NCI-H146 treated with DMSO at 0.1 percent for 48 hours (cell line): ENCODE data around the gene CDON.
"Not testable (repeated sequence)": the region's sequence is repeated elsewhere in the genome, so short reads cannot be mapped to it uniquely, and the experiment has no call there.

Experiments used
- DNase-seq: peaks from one replicate; lab custom pipeline; 2025; ENCODE audit not compliant: unreplicated experiment; lab: John Stamatoyannopoulos, UW

Gene CDON

GRCh38 chr11:125930076-125930450, 132.6 kb downstream of the CDON start:
- no peak for DNase-seq

- DNase-seq: no peak
These were observed 133.1 kb downstream of the CDON start for GRCh38 chr11:125929445-125930075.

- DNase-seq: no peak
These were observed 136.0 kb downstream of the CDON start for GRCh38 chr11:125926682-125927081.

GRCh38 chr11:125925804-125926203, 136.9 kb downstream of the CDON start:
- no peak for DNase-seq

GRCh38 chr11:125925247-125925740, 137.4 kb downstream of the CDON start:
- no peak for DNase-seq

- DNase-seq: no peak
These were observed 138.2 kb downstream of the CDON start for GRCh38 chr11:125924384-125925007.

- DNase-seq: no peak
These were observed 139.0 kb downstream of the CDON start for GRCh38 chr11:125923633-125924032.

- peak; percentile 27 for DNase-seq
These were observed 139.6 kb downstream of the CDON start for GRCh38 chr11:125923012-125923579.

GRCh38 chr11:125922156-125922555, 140.5 kb downstream of the CDON start:
- no peak for DNase-seq

GRCh38 chr11:125921042-125921441, 141.6 kb downstream of the CDON start:
- no peak for DNase-seq

- no peak for DNase-seq
These were observed 144.4 kb downstream of the CDON start for GRCh38 chr11:125918140-125918840.

- no peak for DNase-seq
These were observed 145.9 kb downstream of the CDON start for GRCh38 chr11:125916683-125917347.

GRCh38 chr11:125914601-125915000, 148.1 kb downstream of the CDON start:
- not testable (repeated sequence) for DNase-seq

- DNase-seq: no peak
These were observed 152.3 kb downstream of the CDON start for GRCh38 chr11:125910226-125910849.
